ENCODE measurements around the gene SRSF6. TPM values are rescaled to one million over a fixed set of nuclear protein-coding genes. Genes with fewer than 3 reads are reported as not detected.

Gene SRSF6
- polyA plus RNA-seq, 2 of the 4 experiments (the other 2 are of a cell fraction), result 99.3 to 145 TPM

GRCh38 chr20:43457640-43458421, at the start of gene SRSF6 (continued):
- TF ChIP-seq REST (IDR thresholded peaks at IDR 0.05), result peak; percentile 52; the same call in 1 of the 2 replicates
- TF ChIP-seq FOSB (CRISPR knock-in tag; IDR thresholded peaks at IDR 0.05), result peak; percentile 85
- TF ChIP-seq EP300 (IDR thresholded peaks at IDR 0.05), result no peak; a peak in 1 of 5 replicates
- TF ChIP-seq HOXB13 (CRISPR knock-in tag; IDR thresholded peaks at IDR 0.05; ENCODE audit: low read depth), result peak; percentile 81; the same call in 1 of the 2 replicates
- TF ChIP-seq MAZ (IDR thresholded peaks at IDR 0.05; ENCODE audit: borderline replicate concordance, low read depth, low read length), result no peak
- 0 out of 2 replicates have a peak, but pooled peaks have one; percentile 13 for TF ChIP-seq KDM5A (IDR thresholded peaks at IDR 0.05)
- no peak for TF ChIP-seq CBX2 (IDR thresholded peaks at IDR 0.05; ENCODE audit: borderline replicate concordance, low read depth)
- no peak for TF ChIP-seq SMC3 (IDR thresholded peaks at IDR 0.05)
- TF ChIP-seq TP53 (CRISPR knock-in tag; IDR thresholded peaks at IDR 0.05), result peak; percentile 70
- no peak for TF ChIP-seq HES2 (IDR thresholded peaks at IDR 0.05)
- 0 out of 2 replicates have a peak, but pooled peaks have one; percentile 15 for TF ChIP-seq PBX3 (IDR thresholded peaks at IDR 0.05)
- TF ChIP-seq CBX8 (IDR thresholded peaks at IDR 0.05), result no peak
- TF ChIP-seq JUNB (IDR thresholded peaks at IDR 0.05), result no peak
- TF ChIP-seq NFE2L2 (conservative IDR thresholded peaks at IDR 0.05; ENCODE audit: low read length), result no peak
- TF ChIP-seq MAX (IDR thresholded peaks at IDR 0.05), result peak; percentile 97
- TF ChIP-seq RCOR1 (IDR thresholded peaks at IDR 0.05; ENCODE audit: low read depth, low read length), result no peak

- H3K4me1 ChIP-seq, result no peaks in the 10 kb centered on the region
- peak in 1 of 2 experiments; percentile 60; a peak in 2 of 6 replicates for ATAC-seq
- H3K27ac ChIP-seq, result no peak overlapping the region
- peaks cover 22% of the 10 kb centered on the region for H3K9me3 ChIP-seq
- DNase-seq (ENCODE audit: low read depth in 1 of 2, low spot score in 1 of 2), result peak in 1 of 2 experiments; percentile 48
- H3K4me3 ChIP-seq, result no peak overlapping the region
- CTCF ChIA-PET, result interaction anchor here (0.8 to 1.4 kb wide), 7 partner anchors 9 to 1674 kb away, joined by 3 to 5 read pairs (median 3); no protein-coding TSS in a partner anchor
- under 1% methylated on average over 11 of the region's 11 CpGs for WGBS (ENCODE audit: missing lambda C conversion rate)
- no peak overlapping the region for H3K4me2 ChIP-seq
- no peak for FAIRE-seq
- POLR2A ChIA-PET, result interaction anchor here (0.7 kb wide), 1 partner anchor 992 kb away, joined by 3 read pairs; no protein-coding TSS in a partner anchor
- no peak for TF ChIP-seq NR3C1 (IDR thresholded peaks at IDR 0.05)
- TF ChIP-seq MAZ (IDR thresholded peaks at IDR 0.05; ENCODE audit: borderline replicate concordance, low read depth, low read length), result no peak
- no peak for TF ChIP-seq CHD4 (IDR thresholded peaks at IDR 0.05; ENCODE audit: borderline replicate concordance)
- TF ChIP-seq HES2 (IDR thresholded peaks at IDR 0.05), result no peak
- TF ChIP-seq HOXB13 (CRISPR knock-in tag; IDR thresholded peaks at IDR 0.05; ENCODE audit: low read depth), result no peak
- peak; percentile 35; the same call in 1 of the 3 replicates for TF ChIP-seq SMC3 (IDR thresholded peaks at IDR 0.05)
- no peak for TF ChIP-seq HOXA7 (CRISPR knock-in tag; IDR thresholded peaks at IDR 0.05)
- TF ChIP-seq GATA3 (IDR thresholded peaks at IDR 0.05; ENCODE audit: borderline replicate concordance), result no peak
- TF ChIP-seq CTCF (IDR thresholded peaks at IDR 0.05), result peak; percentile 42
- TF ChIP-seq RCOR1 (IDR thresholded peaks at IDR 0.05; ENCODE audit: low read depth, low read length), result no peak
- no peak for TF ChIP-seq HDAC2 (IDR thresholded peaks at IDR 0.05)
- TF ChIP-seq CEBPB (IDR thresholded peaks at IDR 0.05), result no peak
- TF ChIP-seq HOXB5 (CRISPR knock-in tag; IDR thresholded peaks at IDR 0.05), result no peak
- TF ChIP-seq JUN (IDR thresholded peaks at IDR 0.05), result no peak
- TF ChIP-seq HEYL (CRISPR knock-in tag; IDR thresholded peaks at IDR 0.05), result no peak
- no peak for TF ChIP-seq TP53 (CRISPR knock-in tag; IDR thresholded peaks at IDR 0.05)
- no peak for TF ChIP-seq FOSB (CRISPR knock-in tag; IDR thresholded peaks at IDR 0.05)
- TF ChIP-seq USF2 (IDR thresholded peaks at IDR 0.05), result no peak
Measured at GRCh38 chr20:43408848-43409576, 48.7 kb upstream of the SRSF6 start.
